H9 (cell line): ENCODE data around the gene SSB. TPM values are rescaled to one million over a fixed set of nuclear protein-coding genes. Genes with fewer than 3 reads are reported as not detected.

Experiments used
- DNase-seq: peaks from one replicate; pipeline ENCODE4 v3.0.0-alpha.2; 2017
- H2AFZ ChIP-seq: one replicate; pipeline ENCODE4 v1.6.1; 2013; ENCODE audit warnings: mild to moderate bottlenecking, low read length, control low read depth, moderate library complexity
- H2AK5ac ChIP-seq: 2 replicates; pipeline ENCODE4 v1.6.1; 2013; ENCODE audit warnings: low read length, control low read depth, mixed read lengths; ENCODE audit not compliant: insufficient read length
- H2BK120ac ChIP-seq: one replicate; pipeline ENCODE4 v1.6.1; 2013; ENCODE audit warnings: low read depth, mild to moderate bottlenecking, low read length, control low read depth, inconsistent platforms; ENCODE audit not compliant: poor library complexity, severe bottlenecking
- H2BK12ac ChIP-seq: 2 replicates; pipeline ENCODE4 v1.6.1; 2013; ENCODE audit warnings: low read length, control low read depth, mixed read lengths, low read depth; ENCODE audit not compliant: insufficient read length
- H2BK15ac ChIP-seq: 2 replicates; pipeline ENCODE4 v1.6.1; 2013; ENCODE audit warnings: low read depth, low read length, control low read depth
- H2BK20ac ChIP-seq: one replicate; pipeline ENCODE4 v1.6.1; 2013; ENCODE audit warnings: low read depth, mild to moderate bottlenecking, low read length, control low read depth, inconsistent platforms; ENCODE audit not compliant: poor library complexity, severe bottlenecking
- H2BK5ac ChIP-seq: 2 replicates; pipeline ENCODE4 v1.6.1; 2013; ENCODE audit warnings: low read length, control low read depth, mixed read lengths; ENCODE audit not compliant: insufficient read length
- H3K14ac ChIP-seq: 2 replicates; pipeline ENCODE4 v1.6.1; 2013; ENCODE audit warnings: low read length, control low read depth; ENCODE audit not compliant: insufficient read depth
- H3K18ac ChIP-seq: 2 replicates; pipeline ENCODE4 v1.6.1; 2013; ENCODE audit warnings: low read depth, mild to moderate bottlenecking, mixed read lengths, low read length, control low read depth; ENCODE audit not compliant: insufficient read length
- H3K23ac ChIP-seq: 2 replicates; pipeline ENCODE4 v1.6.1; 2013; ENCODE audit warnings: low read length, control low read depth, mixed read lengths, low read depth; ENCODE audit not compliant: insufficient read length
- H3K23me2 ChIP-seq: 2 replicates; pipeline ENCODE4 v1.6.1; 2013; ENCODE audit warnings: low read depth, mild to moderate bottlenecking, mixed read lengths, low read length, control low read depth; ENCODE audit not compliant: insufficient read length, poor library complexity, severe bottlenecking
- H3K27ac ChIP-seq: 2 replicates; pipeline ENCODE4 v1.5.1; 2013; ENCODE audit warnings: low read length, control low read depth, mixed read lengths, low read depth; ENCODE audit not compliant: insufficient read length
- H3K27me3 ChIP-seq: 2 replicates; pipeline ENCODE4 v1.6.1; 2013; ENCODE audit warnings: low read length, control low read depth, inconsistent platforms; ENCODE audit not compliant: insufficient read depth
- H3K4ac ChIP-seq: 2 replicates; pipeline ENCODE4 v1.6.1; 2013; ENCODE audit warnings: low read depth, mild to moderate bottlenecking, control low read depth, inconsistent platforms, low read length, moderate library complexity
- H3K4me1 ChIP-seq: 2 replicates; pipeline ENCODE4 v1.6.1; 2013; ENCODE audit warnings: low read length, control low read depth, inconsistent platforms; ENCODE audit not compliant: insufficient read depth
- H3K4me2 ChIP-seq: 2 replicates; pipeline ENCODE4 v1.6.1; 2013; ENCODE audit warnings: low read length, control low read depth, mixed read lengths; ENCODE audit not compliant: insufficient read length, insufficient read depth
- H3K56ac ChIP-seq: 2 replicates; pipeline ENCODE4 v1.6.1; 2013; ENCODE audit warnings: low read depth, mild to moderate bottlenecking, mixed read lengths, low read length, control low read depth; ENCODE audit not compliant: insufficient read length
- H3K79me1 ChIP-seq: 2 replicates; pipeline ENCODE4 v1.6.1; 2013; ENCODE audit warnings: low read depth, mild to moderate bottlenecking, moderate library complexity, low read length, control low read depth, inconsistent platforms; ENCODE audit not compliant: insufficient read depth, poor library complexity, severe bottlenecking
- H3K79me2 ChIP-seq: 2 replicates; pipeline ENCODE4 v1.6.1; 2013; ENCODE audit warnings: low read length, control low read depth, inconsistent platforms; ENCODE audit not compliant: insufficient read depth
- H3K9ac ChIP-seq: 2 replicates; pipeline ENCODE4 v1.6.1; 2013; ENCODE audit warnings: low read length, control low read depth, mixed read lengths; ENCODE audit not compliant: insufficient read length; ENCODE audit errors: extremely low read depth
- H3K9me3 ChIP-seq: one replicate; pipeline ENCODE4 v1.6.1; 2013; ENCODE audit warnings: low read depth, low read length, inconsistent platforms; ENCODE audit not compliant: control insufficient read depth
- H3T11ph ChIP-seq: one replicate; pipeline ENCODE4 v1.6.1; 2013; ENCODE audit warnings: mild to moderate bottlenecking, low read length, control low read depth, inconsistent platforms
- H4K20me1 ChIP-seq: one replicate; pipeline ENCODE4 v1.6.1; 2013; ENCODE audit not compliant: control insufficient read depth, insufficient read length, insufficient read depth
- H4K5ac ChIP-seq: 2 replicates; pipeline ENCODE4 v1.6.1; 2013; ENCODE audit warnings: low read depth, mild to moderate bottlenecking, mixed read lengths, low read length, control low read depth; ENCODE audit not compliant: insufficient read length
- H4K8ac ChIP-seq: replicated peaks from 2 replicates; pipeline ENCODE4 v1.6.1; 2013; ENCODE audit warnings: low read length, control low read depth, mixed read lengths, low read depth; ENCODE audit not compliant: insufficient read length
- H4K91ac ChIP-seq: 2 replicates; pipeline ENCODE4 v1.6.1; 2013; ENCODE audit warnings: low read depth, mild to moderate bottlenecking, moderate library complexity, mixed read lengths, low read length, control low read depth; ENCODE audit not compliant: insufficient read length
- H3K27ac Mint-ChIP-seq, 3 experiments: 2 replicates in 2 of 3; 3 replicates in 1 of 3; pipeline ENCODE4 v1.8.0; 2020 to 2021; ENCODE audit warnings: mixed read lengths in 3 of 3, mild to moderate bottlenecking in 1 of 3, moderate library complexity in 1 of 3
- H3K27me3 Mint-ChIP-seq: 2 replicates; pipeline ENCODE4 v1.8.0; 2021; ENCODE audit warnings: low read depth, mild to moderate bottlenecking, moderate library complexity, mixed read lengths
- H3K36me3 Mint-ChIP-seq, 3 experiments: 2 replicates in 2 of 3; 3 replicates in 1 of 3; pipeline ENCODE4 v1.8.0; 2020 to 2021; ENCODE audit warnings: low read depth in 3 of 3, mixed read lengths in 3 of 3; ENCODE audit not compliant: insufficient read depth in 1 of 3
- H3K4me1 Mint-ChIP-seq, 2 experiments: 2 replicates each; pipeline ENCODE4 v1.8.0; 2020; ENCODE audit warnings: mixed read lengths in 2 of 2
- H3K4me3 Mint-ChIP-seq, 2 experiments: 2 replicates in 1 of 2; 3 replicates in 1 of 2; pipeline ENCODE4 v1.8.0; 2020 to 2021; ENCODE audit warnings: mild to moderate bottlenecking in 2 of 2, mixed read lengths in 2 of 2, moderate library complexity in 1 of 2
- H3K9me3 Mint-ChIP-seq, 2 experiments: 2 replicates in 1 of 2; 3 replicates in 1 of 2; pipeline ENCODE4 v1.8.0; 2020; ENCODE audit warnings: mild to moderate bottlenecking in 2 of 2, mixed read lengths in 2 of 2, moderate library complexity in 1 of 2
- WGBS: extraction: QIAGEN DNeasy Blood & Tissue Kit; methylation state at CpG from one replicate; pipeline ENCODE4 v1.1.7; 2013; ENCODE audit warnings: missing lambda C conversion rate, low lambda C conversion rate, mixed read lengths; ENCODE audit not compliant: insufficient read length; ENCODE audit errors: extremely low coverage; 5-methylcytosine and 5-hydroxymethylcytosine counted together
- total RNA-seq: library from RNA; stranded (reverse); gene quantifications from 2 replicates; pipeline ENCODE4 v1.2.1, GENCODE V29; 2021
- TF ChIP-seq, protein P1 (sequence below): fragments of 200-600 bp; sonication (generic); conservative IDR thresholded peaks from 3 replicates; pipeline ENCODE4 v1.8.0; 2021; ENCODE audit warnings: antibody characterized with exemption, mild to moderate bottlenecking

SSB gene
- total RNA-seq, 1 experiment from 2014 or later = 248 TPM

DNA sequence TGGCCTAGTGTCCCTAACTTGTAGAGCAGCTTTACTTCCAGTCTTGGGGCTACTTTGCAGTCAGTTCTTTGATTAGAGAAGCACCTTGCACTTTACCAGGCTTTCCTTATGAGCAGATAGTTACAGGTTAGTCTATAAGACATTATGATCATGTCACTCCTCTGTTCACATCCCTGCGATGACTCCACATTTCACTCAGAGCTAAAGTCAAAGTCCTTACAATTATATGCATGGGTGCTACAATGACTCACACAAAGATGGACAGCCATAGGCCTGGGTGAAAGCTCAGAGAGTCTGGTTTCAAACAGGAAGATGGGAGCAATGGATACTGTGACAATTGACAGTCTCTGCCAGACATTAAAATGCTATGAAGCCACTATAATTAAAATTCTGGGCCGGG is 27.1 kb upstream of the SSB start:
- H3K23ac ChIP-seq = no peak overlapping the region
- no peak overlapping the region for H2BK120ac ChIP-seq
- H4K5ac ChIP-seq = no peak overlapping the region
- Mint-ChIP-seq H3K4me1 (peaks cover 4 to 7% of the 10 kb centered on the region in 2 experiments; a peak in 3 of 4 replicates), H3K36me3 (no peaks in the 10 kb centered on the region), H3K27me3 (no peaks in the 10 kb centered on the region), H3K9me3 (no peaks in the 10 kb centered on the region), H3K27ac (no peak overlapping the region; a peak in 1 of 7 replicates), H3K4me3 (no peak overlapping the region)
- H3K23me2 ChIP-seq = no peaks in the 10 kb centered on the region
- no peaks in the 10 kb centered on the region for H3K79me1 ChIP-seq
- no peak overlapping the region for H3T11ph ChIP-seq
- no peak overlapping the region for H4K91ac ChIP-seq
- no peak overlapping the region for H2BK5ac ChIP-seq
- H2AK5ac ChIP-seq = no peak overlapping the region
- no peaks in the 10 kb centered on the region for H3K27me3 ChIP-seq
- no peak overlapping the region for H3K9ac ChIP-seq
- H2BK20ac ChIP-seq = no peak overlapping the region
- H3K4ac ChIP-seq = no peak overlapping the region
- no peak overlapping the region for H3K14ac ChIP-seq
- H3K4me1 ChIP-seq = no peaks in the 10 kb centered on the region
- no peak overlapping the region for H4K8ac ChIP-seq
- H3K56ac ChIP-seq = no peak overlapping the region
- H3K27ac ChIP-seq = no peak overlapping the region
- no peak overlapping the region for H3K18ac ChIP-seq
- DNase-seq = no peak
- WGBS = no CpG with 5 or more reads among the region's 2 CpGs
- no peaks in the 10 kb centered on the region for H3K79me2 ChIP-seq
- no peak overlapping the region for H3K4me2 ChIP-seq
- H2BK12ac ChIP-seq = no peak overlapping the region
- no peak overlapping the region for H2AFZ ChIP-seq
- H4K20me1 ChIP-seq = no peaks in the 10 kb centered on the region
- no peak overlapping the region for H2BK15ac ChIP-seq
- TF ChIP-seq, protein P1, sequence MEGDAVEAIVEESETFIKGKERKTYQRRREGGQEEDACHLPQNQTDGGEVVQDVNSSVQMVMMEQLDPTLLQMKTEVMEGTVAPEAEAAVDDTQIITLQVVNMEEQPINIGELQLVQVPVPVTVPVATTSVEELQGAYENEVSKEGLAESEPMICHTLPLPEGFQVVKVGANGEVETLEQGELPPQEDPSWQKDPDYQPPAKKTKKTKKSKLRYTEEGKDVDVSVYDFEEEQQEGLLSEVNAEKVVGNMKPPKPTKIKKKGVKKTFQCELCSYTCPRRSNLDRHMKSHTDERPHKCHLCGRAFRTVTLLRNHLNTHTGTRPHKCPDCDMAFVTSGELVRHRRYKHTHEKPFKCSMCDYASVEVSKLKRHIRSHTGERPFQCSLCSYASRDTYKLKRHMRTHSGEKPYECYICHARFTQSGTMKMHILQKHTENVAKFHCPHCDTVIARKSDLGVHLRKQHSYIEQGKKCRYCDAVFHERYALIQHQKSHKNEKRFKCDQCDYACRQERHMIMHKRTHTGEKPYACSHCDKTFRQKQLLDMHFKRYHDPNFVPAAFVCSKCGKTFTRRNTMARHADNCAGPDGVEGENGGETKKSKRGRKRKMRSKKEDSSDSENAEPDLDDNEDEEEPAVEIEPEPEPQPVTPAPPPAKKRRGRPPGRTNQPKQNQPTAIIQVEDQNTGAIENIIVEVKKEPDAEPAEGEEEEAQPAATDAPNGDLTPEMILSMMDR = no peak
- no peaks in the 10 kb centered on the region for H3K9me3 ChIP-seq
